ENCODE results near the gene PCDHAC2. TPM values are rescaled to one million over a fixed set of nuclear protein-coding genes. Genes with fewer than 3 reads are reported as not detected.

Gene PCDHAC2
- total RNA-seq, 2 donors from 2014 or later, result 0.49 to 2.4 TPM

- no peaks in the 10 kb centered on the region for H3K4me1 ChIP-seq (ENCODE audit: control insufficient read depth, insufficient read depth, low read length)
- H3K4me3 Mint-ChIP-seq, result no peak overlapping the region
- no peaks in the 10 kb centered on the region for H3K4me1 Mint-ChIP-seq
- no peak overlapping the region for H3K9ac ChIP-seq (ENCODE audit: extremely low read depth, low read length, poor library complexity, severe bottlenecking)
- WGBS, 2 experiments (ENCODE audit: insufficient coverage in 1 of 2, insufficient read length in 1 of 2), result 95 to 96% methylated on average over 4 of the region's 4 CpGs
- H3K36me3 Mint-ChIP-seq (ENCODE audit: low read depth), result no peaks in the 10 kb centered on the region
- H3K9me3 Mint-ChIP-seq, result no peaks in the 10 kb centered on the region
- no peak for DNase-seq
- no peak overlapping the region for H3K4me3 ChIP-seq (ENCODE audit: low read length)
- H3K27ac Mint-ChIP-seq, result no peak overlapping the region
- no peak for TF ChIP-seq CTCF (conservative IDR thresholded peaks at IDR 0.05)
- H3K27me3 ChIP-seq (ENCODE audit: control insufficient read depth, insufficient read depth, low read length, poor library complexity, severe bottlenecking), result no peaks in the 10 kb centered on the region
- no peaks in the 10 kb centered on the region for H3K36me3 ChIP-seq (ENCODE audit: control insufficient read depth, insufficient read depth, low read length)
- no peaks in the 10 kb centered on the region for H3K9me3 ChIP-seq (ENCODE audit: control insufficient read depth, low read length)
- no peak overlapping the region for H3K27ac ChIP-seq (ENCODE audit: low read depth, low read length)
- no peaks in the 10 kb centered on the region for H3K27me3 Mint-ChIP-seq (ENCODE audit: insufficient read depth)
Measured at GRCh38 chr5:140934964-140935606, 31.2 kb upstream of the PCDHAC2 start.

DNA sequence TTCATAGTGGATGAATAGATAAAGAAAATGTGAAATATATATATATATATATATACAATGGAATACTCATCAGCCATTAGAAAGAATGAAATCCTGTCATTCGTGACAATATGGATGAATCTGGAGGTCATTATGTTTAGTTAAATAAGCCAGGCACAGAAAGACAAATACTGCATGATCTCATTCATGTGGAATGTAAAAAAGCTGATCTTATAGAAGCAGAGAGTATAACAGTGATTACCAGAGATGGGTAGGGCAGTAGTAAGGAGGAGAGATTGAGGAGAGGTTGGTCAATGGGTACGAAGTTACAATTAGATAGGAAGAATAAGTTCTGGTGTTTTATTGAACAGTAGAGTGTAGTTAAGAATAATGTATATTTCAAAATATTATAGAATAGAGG, 19.7 kb upstream of the PCDHAC2 start:
- Histone ChIP-seq H3K27ac (ENCODE audit: low read depth, low read length) (no peak overlapping the region), H3K4me3 (ENCODE audit: low read length) (no peak overlapping the region), H3K4me1 (ENCODE audit: control insufficient read depth, insufficient read depth, low read length) (no peaks in the 10 kb centered on the region), H3K27me3 (ENCODE audit: control insufficient read depth, insufficient read depth, low read length, poor library complexity, severe bottlenecking) (no peaks in the 10 kb centered on the region), H3K9me3 (ENCODE audit: control insufficient read depth, low read length) (peaks cover 15% of the 10 kb centered on the region), H3K36me3 (ENCODE audit: control insufficient read depth, insufficient read depth, low read length) (no peaks in the 10 kb centered on the region), H3K9ac (ENCODE audit: extremely low read depth, low read length, poor library complexity, severe bottlenecking) (no peak overlapping the region)
- H3K36me3 Mint-ChIP-seq (ENCODE audit: low read depth), result no peaks in the 10 kb centered on the region
- DNase-seq, result no peak
- no peaks in the 10 kb centered on the region for H3K27me3 Mint-ChIP-seq (ENCODE audit: insufficient read depth)
- 64 to 70% methylated on average over 2 of the region's 2 CpGs for WGBS, 2 experiments (ENCODE audit: insufficient coverage in 1 of 2, insufficient read length in 1 of 2)
- peaks cover 1% of the 10 kb centered on the region for H3K4me1 Mint-ChIP-seq
- TF ChIP-seq CTCF (conservative IDR thresholded peaks at IDR 0.05), result no peak
- H3K9me3 Mint-ChIP-seq, result peaks cover 9% of the 10 kb centered on the region
- H3K27ac Mint-ChIP-seq, result no peak overlapping the region
- H3K4me3 Mint-ChIP-seq, result no peak overlapping the region

- Histone ChIP-seq H3K27ac (ENCODE audit: low read depth, low read length) (no peak overlapping the region), H3K9ac (ENCODE audit: extremely low read depth, low read length, poor library complexity, severe bottlenecking) (no peak overlapping the region), H3K27me3 (ENCODE audit: control insufficient read depth, insufficient read depth, low read length, poor library complexity, severe bottlenecking) (no peaks in the 10 kb centered on the region), H3K9me3 (ENCODE audit: control insufficient read depth, low read length) (peaks cover 9% of the 10 kb centered on the region), H3K4me1 (ENCODE audit: control insufficient read depth, insufficient read depth, low read length) (no peaks in the 10 kb centered on the region), H3K4me3 (ENCODE audit: low read length) (no peak overlapping the region), H3K36me3 (ENCODE audit: control insufficient read depth, insufficient read depth, low read length) (no peaks in the 10 kb centered on the region)
- no peak for TF ChIP-seq CTCF (conservative IDR thresholded peaks at IDR 0.05)
- H3K9me3 Mint-ChIP-seq, result peaks cover 26% of the 10 kb centered on the region
- H3K4me1 Mint-ChIP-seq, result peaks cover 15% of the 10 kb centered on the region
- no peak for DNase-seq
- H3K27ac Mint-ChIP-seq, result no peak overlapping the region
- no peak overlapping the region for H3K4me3 Mint-ChIP-seq
- H3K36me3 Mint-ChIP-seq (ENCODE audit: low read depth), result peaks cover 10% of the 10 kb centered on the region
- no peaks in the 10 kb centered on the region for H3K27me3 Mint-ChIP-seq (ENCODE audit: insufficient read depth)
- 85 to 89% methylated on average over 6 of the region's 6 CpGs for WGBS, 2 experiments (ENCODE audit: insufficient coverage in 1 of 2, insufficient read length in 1 of 2)
Measured at GRCh38 chr5:140951636-140952035, 14.6 kb upstream of the PCDHAC2 start.

Measured in endodermal cell (in vitro differentiated cells).